Panc1 (cell line): Measurements from ENCODE around the gene PDE4B. TPM values are rescaled to one million over a fixed set of nuclear protein-coding genes. Genes with fewer than 3 reads are reported as not detected.

Source experiments
- ATAC-seq: fragments of 200-7000 bp; cut with Tn5 transposase; 2 replicates; pipeline ENCODE4 v1.9.1; 2020; ENCODE audit warnings: mild to moderate bottlenecking, moderate library complexity
- BruUV-seq: library from RNA; stranded (reverse); fragments of 400-500 nt; replicated peaks from 2 replicates; lab custom pipeline; 2021; lab: Mats Ljungman, UMichigan
- CTCF ChIA-PET: fragments of 300-600 bp; sonication (Branson Sonifier 250); formaldehyde crosslinking; loops from one replicate; lab custom pipeline; 2022; ENCODE audit warnings: antibody characterized with exemption; lab: Charles Lee
- POLR2A ChIA-PET: fragments of 300-600 bp; sonication (Branson Sonifier 250); formaldehyde crosslinking; loops from one replicate; lab custom pipeline; 2022; ENCODE audit warnings: antibody characterized with exemption; lab: Charles Lee
- DNase-seq: peaks from one replicate; pipeline ENCODE4 v3.0.0-alpha.2; 2010; ENCODE audit warnings: low read depth, low spot score
- H3K27ac ChIP-seq: 2 replicates; pipeline ENCODE4 v1.5.1; 2011; ENCODE audit warnings: mild to moderate bottlenecking, low read length, inconsistent platforms
- H3K27me3 ChIP-seq: fragments of 200-500 bp; sonication (Bioruptor generic); 2 replicates; pipeline ENCODE4 v1.6.0; 2014; ENCODE audit warnings: low read length, inconsistent platforms; ENCODE audit not compliant: control insufficient read depth, insufficient read depth
- H3K36me3 ChIP-seq: fragments of 200-500 bp; sonication (Bioruptor generic); 2 replicates; pipeline ENCODE4 v1.5.1; 2014; ENCODE audit warnings: inconsistent platforms, mild to moderate bottlenecking, low read length, moderate library complexity; ENCODE audit not compliant: control insufficient read depth, insufficient read depth
- H3K4me1 ChIP-seq: 2 replicates; pipeline ENCODE4 v1.5.1; 2011; ENCODE audit warnings: inconsistent platforms, mild to moderate bottlenecking, low read length, moderate library complexity; ENCODE audit not compliant: control insufficient read depth, insufficient read depth
- H3K4me3 ChIP-seq, 2 experiments: 2 replicates each; pipeline ENCODE4 v1.5.1; 2011 to 2012; ENCODE audit warnings: low read depth in 2 of 2, low read length in 2 of 2, mild to moderate bottlenecking in 2 of 2, inconsistent platforms in 1 of 2, moderate library complexity in 1 of 2
- H3K9me3 ChIP-seq: fragments of 200-500 bp; sonication (Bioruptor generic); 2 replicates; pipeline ENCODE4 v1.5.1; 2014; ENCODE audit warnings: low read depth, mild to moderate bottlenecking, inconsistent platforms, low read length, moderate library complexity; ENCODE audit not compliant: control insufficient read depth, insufficient read depth
- POLR2AphosphoS5 ChIP-seq: IDR thresholded peaks from 2 replicates; pipeline ENCODE4 v1.6.1; 2012; ENCODE audit warnings: mild to moderate bottlenecking, low read depth, low read length, moderate library complexity
- SIN3A ChIP-seq: IDR thresholded peaks from 2 replicates; pipeline ENCODE4 v1.6.1; 2012; ENCODE audit warnings: low read depth, mild to moderate bottlenecking, low read length, moderate library complexity, borderline replicate concordance; ENCODE audit not compliant: insufficient read depth
- TCF7L2 ChIP-seq: IDR thresholded peaks from 2 replicates; pipeline ENCODE4 v1.6.1; 2011; ENCODE audit warnings: mild to moderate bottlenecking, low read depth, low read length, inconsistent platforms
- in situ Hi-C: cut with HindIII; loops from 2 replicates; pipeline ENCODE4 v1.10.0; 2016; ENCODE audit warnings: low sequenced_read_pairs, low pct_unique_long_range_greater_than_20kb
- intact Hi-C: fragments of 100-400 bp; cut with micrococcal nuclease; formaldehyde crosslinking; loops from one replicate; pipeline ENCODE4 v1.10.0; 2022; ENCODE audit not compliant: unreplicated experiment
- total RNA-seq: library from RNA; stranded (reverse); gene quantifications from one replicate; pipeline ENCODE4 v1.2.1, GENCODE V29; 2021; ENCODE audit not compliant: unreplicated experiment
- TF ChIP-seq, protein P1 (sequence below), 2 experiments: IDR thresholded peaks; 2 replicates each; pipeline ENCODE4 v1.6.1; 2011 to 2012; ENCODE audit warnings: low read depth in 2 of 2, control low read depth in 1 of 2, low read length in 1 of 2, mild to moderate bottlenecking in 1 of 2, moderate library complexity in 1 of 2; ENCODE audit not compliant: insufficient read depth in 1 of 2
- TF ChIP-seq, protein P2 (sequence below): fragments of 450-650 bp; IDR thresholded peaks from 2 replicates; pipeline ENCODE4 v1.5.1; 2017; ENCODE audit warnings: mild to moderate bottlenecking

Gene PDE4B
- total RNA-seq, 1 experiment from 2014 or later = 0.26 TPM

DNA sequence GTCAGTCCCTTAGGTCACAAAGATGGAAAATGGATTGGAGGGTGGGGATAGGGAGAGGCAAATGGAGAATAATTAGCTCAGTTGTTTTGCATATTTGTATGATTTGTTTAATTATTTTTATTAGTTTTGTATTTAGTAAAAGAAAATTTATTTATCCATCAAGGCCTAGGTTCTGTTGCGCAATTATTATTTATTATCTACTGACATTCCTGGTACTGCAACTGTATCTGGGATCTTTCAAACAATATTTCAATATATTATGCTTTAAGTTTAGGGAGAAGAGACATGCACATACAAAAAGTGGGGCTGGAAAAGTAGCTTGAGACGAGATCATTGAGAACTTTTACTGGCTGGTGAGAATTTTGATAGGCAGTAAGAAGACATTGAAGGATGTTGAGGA is 424.9 kb downstream of the PDE4B start:
- BruUV-seq = no TSS peak
- Histone ChIP-seq H3K27me3 (no peaks in the 10 kb centered on the region), H3K4me3 (no peak overlapping the region), H3K4me1 (no peaks in the 10 kb centered on the region), H3K36me3 (no peaks in the 10 kb centered on the region), H3K9me3 (no peaks in the 10 kb centered on the region), H3K27ac (no peak overlapping the region)
- ATAC-seq (no peak), DNase-seq (no peak)
- POLR2A ChIA-PET = no interaction called here
- CTCF ChIA-PET = no interaction called here
- in situ Hi-C loops = no loop called here
- intact Hi-C loops = no loop called here
- TF ChIP-seq, protein P1, sequence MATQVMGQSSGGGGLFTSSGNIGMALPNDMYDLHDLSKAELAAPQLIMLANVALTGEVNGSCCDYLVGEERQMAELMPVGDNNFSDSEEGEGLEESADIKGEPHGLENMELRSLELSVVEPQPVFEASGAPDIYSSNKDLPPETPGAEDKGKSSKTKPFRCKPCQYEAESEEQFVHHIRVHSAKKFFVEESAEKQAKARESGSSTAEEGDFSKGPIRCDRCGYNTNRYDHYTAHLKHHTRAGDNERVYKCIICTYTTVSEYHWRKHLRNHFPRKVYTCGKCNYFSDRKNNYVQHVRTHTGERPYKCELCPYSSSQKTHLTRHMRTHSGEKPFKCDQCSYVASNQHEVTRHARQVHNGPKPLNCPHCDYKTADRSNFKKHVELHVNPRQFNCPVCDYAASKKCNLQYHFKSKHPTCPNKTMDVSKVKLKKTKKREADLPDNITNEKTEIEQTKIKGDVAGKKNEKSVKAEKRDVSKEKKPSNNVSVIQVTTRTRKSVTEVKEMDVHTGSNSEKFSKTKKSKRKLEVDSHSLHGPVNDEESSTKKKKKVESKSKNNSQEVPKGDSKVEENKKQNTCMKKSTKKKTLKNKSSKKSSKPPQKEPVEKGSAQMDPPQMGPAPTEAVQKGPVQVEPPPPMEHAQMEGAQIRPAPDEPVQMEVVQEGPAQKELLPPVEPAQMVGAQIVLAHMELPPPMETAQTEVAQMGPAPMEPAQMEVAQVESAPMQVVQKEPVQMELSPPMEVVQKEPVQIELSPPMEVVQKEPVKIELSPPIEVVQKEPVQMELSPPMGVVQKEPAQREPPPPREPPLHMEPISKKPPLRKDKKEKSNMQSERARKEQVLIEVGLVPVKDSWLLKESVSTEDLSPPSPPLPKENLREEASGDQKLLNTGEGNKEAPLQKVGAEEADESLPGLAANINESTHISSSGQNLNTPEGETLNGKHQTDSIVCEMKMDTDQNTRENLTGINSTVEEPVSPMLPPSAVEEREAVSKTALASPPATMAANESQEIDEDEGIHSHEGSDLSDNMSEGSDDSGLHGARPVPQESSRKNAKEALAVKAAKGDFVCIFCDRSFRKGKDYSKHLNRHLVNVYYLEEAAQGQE (IDR thresholded peaks at IDR 0.05; ENCODE audit: insufficient read depth in 1 of 2, low read depth in 2 of 2, low read length in 1 of 2) = no peak
- TF ChIP-seq POLR2AphosphoS5 = no peak
- TF ChIP-seq TCF7L2 = no peak
- TF ChIP-seq, protein P2, sequence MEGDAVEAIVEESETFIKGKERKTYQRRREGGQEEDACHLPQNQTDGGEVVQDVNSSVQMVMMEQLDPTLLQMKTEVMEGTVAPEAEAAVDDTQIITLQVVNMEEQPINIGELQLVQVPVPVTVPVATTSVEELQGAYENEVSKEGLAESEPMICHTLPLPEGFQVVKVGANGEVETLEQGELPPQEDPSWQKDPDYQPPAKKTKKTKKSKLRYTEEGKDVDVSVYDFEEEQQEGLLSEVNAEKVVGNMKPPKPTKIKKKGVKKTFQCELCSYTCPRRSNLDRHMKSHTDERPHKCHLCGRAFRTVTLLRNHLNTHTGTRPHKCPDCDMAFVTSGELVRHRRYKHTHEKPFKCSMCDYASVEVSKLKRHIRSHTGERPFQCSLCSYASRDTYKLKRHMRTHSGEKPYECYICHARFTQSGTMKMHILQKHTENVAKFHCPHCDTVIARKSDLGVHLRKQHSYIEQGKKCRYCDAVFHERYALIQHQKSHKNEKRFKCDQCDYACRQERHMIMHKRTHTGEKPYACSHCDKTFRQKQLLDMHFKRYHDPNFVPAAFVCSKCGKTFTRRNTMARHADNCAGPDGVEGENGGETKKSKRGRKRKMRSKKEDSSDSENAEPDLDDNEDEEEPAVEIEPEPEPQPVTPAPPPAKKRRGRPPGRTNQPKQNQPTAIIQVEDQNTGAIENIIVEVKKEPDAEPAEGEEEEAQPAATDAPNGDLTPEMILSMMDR = no peak
- TF ChIP-seq SIN3A = no peak

DNA sequence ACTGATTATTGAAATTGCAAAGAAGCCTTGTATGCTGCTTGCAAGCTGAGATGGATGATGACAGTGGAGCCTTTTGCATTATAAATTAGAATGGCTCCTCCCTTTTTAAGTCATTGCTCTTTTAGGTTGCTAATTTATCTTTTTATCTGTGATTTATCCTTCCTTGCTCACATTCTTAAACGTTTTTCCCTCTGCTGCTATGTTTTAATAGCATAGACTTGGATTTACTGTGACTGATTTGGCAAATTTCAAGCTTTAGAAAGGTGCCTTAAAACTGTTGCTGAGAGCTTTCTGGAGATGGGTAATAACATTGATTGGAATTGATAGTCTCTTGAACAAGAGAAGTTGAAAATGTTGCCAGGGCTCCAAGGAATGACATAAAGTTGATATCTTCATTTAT is 427.8 kb downstream of the PDE4B start:
- DNase-seq (no peak), ATAC-seq (no peak)
- POLR2A ChIA-PET = no interaction called here
- Histone ChIP-seq H3K27ac (no peak overlapping the region), H3K4me3 (no peak overlapping the region), H3K9me3 (no peaks in the 10 kb centered on the region), H3K27me3 (no peaks in the 10 kb centered on the region), H3K4me1 (no peaks in the 10 kb centered on the region), H3K36me3 (no peaks in the 10 kb centered on the region)
- TF ChIP-seq TCF7L2 (no peak), POLR2AphosphoS5 (no peak), SIN3A (no peak)
- TF ChIP-seq, protein P2 = no peak
- TF ChIP-seq, protein P1 (IDR thresholded peaks at IDR 0.05; ENCODE audit: insufficient read depth in 1 of 2, low read depth in 2 of 2, low read length in 1 of 2) = no peak
- CTCF ChIA-PET = no interaction called here
- intact Hi-C loops = no loop called here
- in situ Hi-C loops = no loop called here
- no TSS peak for BruUV-seq
